HG03469 (cell line): ENCODE measurements around the gene NRXN2.

Experiments
- ATAC-seq: cut with Tn5 transposase; IDR thresholded peaks from one replicate; pipeline ENCODE4 v1.9.1; 2021; ENCODE audit warnings: mild to moderate bottlenecking, moderate library complexity, moderate number of reproducible peaks; ENCODE audit not compliant: unreplicated experiment

NRXN2 gene

DNA sequence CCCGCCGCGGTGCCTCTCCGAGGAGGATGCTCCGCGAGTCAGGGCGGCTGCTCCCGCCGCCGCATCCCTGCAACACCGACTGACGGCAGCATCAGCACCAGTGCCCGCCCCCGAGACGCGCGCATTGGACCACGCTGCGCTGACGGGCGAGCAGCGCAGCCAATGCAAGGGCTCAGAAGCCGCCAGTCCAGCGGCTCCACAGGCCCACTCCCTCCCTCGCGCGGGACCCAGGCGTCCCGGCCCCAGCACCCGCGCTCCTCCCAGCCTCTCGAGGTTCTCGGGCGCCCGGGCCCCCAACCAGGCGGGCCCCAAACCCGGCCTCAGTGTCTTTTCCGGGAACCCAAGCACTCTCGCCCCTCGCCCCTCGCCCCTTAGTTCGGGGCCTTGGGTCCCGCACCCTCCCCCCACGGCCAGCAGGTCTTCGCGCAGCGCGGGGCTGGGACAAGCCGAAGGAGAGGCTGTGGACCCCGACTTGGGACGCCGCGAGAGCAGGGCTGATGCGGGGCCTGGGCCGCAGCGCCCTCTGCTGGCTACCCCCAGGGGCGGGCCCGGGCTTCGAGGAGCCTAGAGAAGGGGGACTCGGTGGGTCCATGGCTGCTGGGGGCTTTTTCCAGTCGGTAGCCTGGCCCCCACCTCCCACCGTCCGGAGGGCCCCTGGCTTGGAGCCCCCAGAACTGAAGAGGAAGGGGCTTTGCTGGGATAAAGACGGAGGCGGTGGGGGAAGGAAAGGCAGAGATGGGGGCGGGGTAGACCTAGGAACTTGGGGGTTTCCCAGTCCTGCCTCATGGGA lies at the start of gene NRXN2:
NRXN2 (minus strand) TSS at position 81 of the 790 bp plus-strand sequence. CDS start 9,498 bp downstream, outside the sequence.
- ATAC-seq, result no peak

DNA sequence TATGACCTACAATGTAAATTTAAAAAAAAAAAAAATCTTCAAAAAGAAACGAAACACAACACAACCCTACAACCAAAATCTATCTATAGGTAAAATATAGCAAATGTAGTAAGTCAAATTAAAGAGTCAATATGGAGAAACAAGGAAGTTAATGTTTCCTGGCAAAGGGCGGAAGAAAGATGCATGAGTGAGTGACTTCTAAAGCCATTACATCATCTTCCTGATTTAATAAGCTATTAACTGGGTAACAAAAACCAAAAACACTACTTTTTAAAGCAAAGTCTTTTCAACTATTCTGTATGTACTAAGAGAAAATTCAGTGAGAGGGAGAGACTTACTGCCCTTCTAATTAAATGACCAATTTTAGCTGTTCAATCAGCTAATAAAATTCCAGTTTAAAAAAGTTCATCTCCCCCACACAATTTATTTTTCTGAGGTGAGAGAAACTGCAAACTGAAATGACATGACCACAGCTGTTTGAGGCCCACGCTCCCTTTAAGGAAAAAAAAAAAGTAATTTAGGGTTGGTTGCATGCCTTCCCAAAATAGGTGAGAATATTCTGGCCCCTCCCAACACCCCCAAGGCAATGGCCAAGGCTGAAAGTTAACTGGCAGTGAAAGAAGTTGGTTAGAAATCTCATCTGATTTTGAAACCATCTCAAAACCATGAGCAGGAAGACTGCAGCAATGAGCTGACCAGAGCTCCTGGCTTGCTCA lies 49.5 kb upstream of the NRXN2 start:
- ATAC-seq, result no peak

DNA sequence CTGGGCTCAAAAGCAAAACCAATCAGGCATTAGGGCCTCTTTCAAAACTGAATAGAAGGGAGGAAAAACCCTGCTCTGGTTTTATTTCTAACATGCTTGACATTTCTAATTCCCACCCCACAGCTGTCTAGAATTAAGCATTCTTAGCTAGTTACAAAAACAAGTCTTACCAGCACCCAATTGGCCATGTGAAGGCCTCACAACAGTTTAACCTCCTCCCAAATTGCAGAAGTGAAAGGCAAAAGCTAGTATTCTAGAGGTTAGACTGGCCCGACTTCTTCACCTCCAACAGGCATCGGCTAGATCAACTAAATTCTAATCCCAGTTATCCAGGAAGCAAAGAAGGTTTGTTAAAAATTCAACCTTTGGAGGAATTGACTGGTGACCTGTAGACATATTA lies 48.9 kb upstream of the NRXN2 start:
- ATAC-seq, result no peak

GRCh38 chr11:64770120-64770519 lies 47.1 kb upstream of the NRXN2 start:
- no peak for ATAC-seq

- ATAC-seq, result no peak
Observed at GRCh38 chr11:64769283-64769682, 46.3 kb upstream of the NRXN2 start.

DNA sequence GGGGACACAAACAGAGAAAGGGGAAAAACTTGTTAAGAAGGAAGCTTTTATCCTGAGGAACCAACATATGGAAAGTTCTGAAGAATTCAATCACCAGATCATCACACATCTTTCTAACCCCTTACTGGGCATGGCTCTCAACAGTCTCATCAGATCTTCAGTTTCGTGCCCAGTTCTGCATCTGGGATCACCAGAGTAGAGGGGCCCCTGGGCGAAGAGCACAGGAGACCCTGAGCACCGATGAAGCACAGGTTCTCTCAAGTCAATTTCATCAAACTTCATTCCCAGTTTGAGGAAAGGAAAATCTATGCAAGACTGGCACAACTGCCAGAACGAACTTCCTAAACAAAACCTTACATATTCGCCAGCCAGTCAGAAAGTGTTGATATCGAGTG lies 45.3 kb upstream of the NRXN2 start:
- ATAC-seq, result no peak

DNA sequence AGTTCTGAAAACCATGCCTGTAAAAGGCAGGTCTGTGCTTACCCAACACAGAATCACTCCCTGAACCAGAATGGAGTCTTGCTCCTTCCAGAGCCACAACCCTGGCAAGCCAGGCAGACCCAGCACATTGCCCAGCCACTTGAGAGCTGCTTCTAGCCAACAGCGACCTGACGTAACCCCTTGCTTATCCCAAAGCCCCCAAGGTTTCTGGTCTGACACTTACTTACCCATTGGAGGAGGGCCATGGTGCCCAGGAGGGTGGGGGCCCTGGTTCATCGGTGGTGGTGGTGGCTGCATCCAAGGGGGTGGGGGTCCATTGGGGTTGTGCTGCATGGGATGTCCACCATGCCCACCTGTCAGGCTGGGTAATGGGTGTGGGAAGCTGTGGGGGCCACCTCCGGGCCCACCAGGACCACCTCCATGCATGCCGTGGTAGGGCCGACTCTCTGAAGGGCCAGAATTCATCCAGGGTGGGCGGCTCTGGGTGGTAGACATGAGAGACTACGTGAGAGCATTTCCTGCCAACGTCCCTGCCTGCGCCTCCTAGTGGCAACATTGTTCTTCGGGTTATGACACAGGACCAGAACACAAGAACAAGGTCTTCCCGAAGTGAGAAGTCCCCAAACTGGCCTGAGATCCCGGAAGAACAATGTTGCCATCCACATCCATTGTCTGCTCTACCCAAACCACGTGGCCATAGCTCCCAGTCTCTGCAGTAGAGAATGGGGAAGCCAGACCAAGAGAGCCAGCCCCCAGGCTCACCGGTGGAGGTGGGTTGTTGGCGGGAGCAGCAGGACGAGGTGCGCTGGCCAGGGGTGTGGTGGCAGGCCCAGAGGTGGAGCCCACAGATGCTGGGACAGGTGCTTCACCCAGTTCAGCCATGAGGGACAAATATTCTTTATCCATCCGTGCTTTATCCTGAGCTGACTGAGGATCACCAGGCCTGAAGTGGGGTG lies 44.6 kb upstream of the NRXN2 start:
- ATAC-seq, result no peak

- no peak for ATAC-seq
Observed at GRCh38 chr11:64766881-64767280, 43.9 kb upstream of the NRXN2 start.

GRCh38 chr11:64765851-64766665 lies 43.1 kb upstream of the NRXN2 start:
- no peak for ATAC-seq

DNA sequence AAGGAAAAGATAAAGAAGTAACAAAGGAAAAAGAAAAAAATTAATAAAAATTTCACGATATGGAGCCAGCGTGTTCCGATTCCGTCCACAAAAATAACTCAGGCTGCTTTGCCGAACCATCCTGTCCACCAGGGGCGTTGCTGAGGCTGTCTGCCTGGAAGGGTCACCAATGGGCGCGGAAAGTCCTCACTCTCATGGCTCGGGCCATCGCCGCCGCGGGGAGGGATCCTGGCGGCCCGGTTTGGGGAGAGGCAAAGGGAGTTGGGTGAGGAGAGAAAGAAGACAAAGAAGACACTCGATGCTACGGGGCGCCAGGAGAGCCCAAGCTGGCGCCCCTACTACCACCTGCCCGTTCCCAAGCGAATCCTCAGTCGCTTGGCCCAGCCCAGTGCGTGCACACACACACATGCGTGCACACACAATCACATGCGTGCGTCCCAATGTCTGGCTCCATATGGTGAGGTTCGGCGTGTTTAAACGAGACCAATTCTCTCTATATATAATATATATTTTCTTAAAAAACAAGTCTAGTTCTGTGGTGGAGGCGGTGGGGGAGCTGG lies 42.4 kb upstream of the NRXN2 start:
- ATAC-seq, result no peak

- ATAC-seq, result no peak
Observed at GRCh38 chr11:64764753-64765152, 41.8 kb upstream of the NRXN2 start.

DNA sequence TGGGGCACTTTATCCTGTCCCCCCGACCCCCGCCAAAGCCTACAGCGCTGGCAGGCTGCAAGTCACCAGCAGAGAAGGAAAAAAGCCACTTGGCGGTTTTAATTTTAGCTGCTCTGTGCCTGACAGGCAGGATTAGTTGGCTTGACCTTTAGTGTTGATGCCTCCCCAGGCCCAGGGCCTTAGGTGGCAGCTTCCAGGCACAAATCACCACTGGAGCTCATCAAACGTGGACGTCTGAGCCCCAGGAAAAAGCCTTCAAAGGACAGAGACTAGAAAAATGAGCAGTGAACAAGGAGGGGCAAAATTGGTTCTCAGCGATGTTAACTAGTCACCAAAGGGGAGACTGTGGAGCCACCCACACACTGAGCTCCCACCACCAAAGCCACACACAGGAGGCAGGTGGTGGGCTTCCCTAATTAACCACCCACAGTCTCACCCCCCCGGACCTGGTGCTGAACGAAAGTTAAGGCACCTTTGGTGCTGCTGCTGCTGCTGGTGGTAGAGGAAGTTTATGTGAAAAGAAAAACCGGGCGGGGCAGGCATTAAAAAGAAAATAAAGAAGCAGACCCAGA lies 41.1 kb upstream of the NRXN2 start:
- ATAC-seq, result no peak

DNA sequence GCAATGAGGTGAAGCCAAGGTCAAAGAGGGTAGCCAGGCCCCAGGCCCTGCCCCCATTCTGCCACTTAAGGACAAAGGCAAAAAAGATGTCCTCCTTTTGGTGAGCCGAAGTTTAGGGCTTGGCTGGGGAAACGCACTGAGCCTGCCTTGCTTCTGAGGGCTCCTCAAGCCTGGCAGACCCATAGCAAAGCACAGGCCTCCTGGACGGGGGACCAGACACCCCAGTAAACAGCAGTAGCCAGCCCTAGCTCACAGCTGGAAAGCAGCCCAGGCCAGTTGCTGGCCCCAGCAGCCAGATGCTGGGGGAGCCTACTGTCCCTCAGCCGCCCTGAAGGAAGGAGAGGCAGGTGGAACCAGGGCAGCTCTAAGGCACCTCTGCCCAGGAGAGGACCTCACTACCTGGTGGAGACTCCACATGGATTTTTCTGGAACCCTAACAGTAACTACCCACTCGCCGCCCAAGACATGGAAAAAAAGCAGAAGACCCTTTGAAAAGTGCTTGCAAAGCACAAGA lies 40.6 kb upstream of the NRXN2 start:
- no peak for ATAC-seq

GRCh38 chr11:64762674-64763525 lies 39.9 kb upstream of the NRXN2 start:
- no peak for ATAC-seq

DNA sequence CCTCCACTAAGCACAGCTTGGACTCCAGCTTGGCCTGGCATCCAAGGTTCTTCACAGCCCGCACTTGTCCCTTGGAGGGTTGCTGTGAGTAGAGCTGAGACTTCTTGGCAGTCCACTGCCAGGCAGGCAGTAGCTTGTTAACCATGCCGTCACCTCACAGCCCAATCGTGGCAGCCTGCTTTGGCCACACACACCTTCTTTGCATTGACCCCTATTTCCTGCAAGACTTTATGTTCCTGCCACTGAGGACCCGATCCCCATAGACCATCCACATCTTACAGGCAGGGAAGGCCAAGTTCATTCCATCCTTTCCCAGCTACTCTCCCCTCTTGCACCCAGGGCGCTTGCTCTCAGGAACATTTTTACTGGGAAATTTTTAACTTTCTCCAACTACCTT lies 39.3 kb upstream of the NRXN2 start:
- ATAC-seq, result no peak

DNA sequence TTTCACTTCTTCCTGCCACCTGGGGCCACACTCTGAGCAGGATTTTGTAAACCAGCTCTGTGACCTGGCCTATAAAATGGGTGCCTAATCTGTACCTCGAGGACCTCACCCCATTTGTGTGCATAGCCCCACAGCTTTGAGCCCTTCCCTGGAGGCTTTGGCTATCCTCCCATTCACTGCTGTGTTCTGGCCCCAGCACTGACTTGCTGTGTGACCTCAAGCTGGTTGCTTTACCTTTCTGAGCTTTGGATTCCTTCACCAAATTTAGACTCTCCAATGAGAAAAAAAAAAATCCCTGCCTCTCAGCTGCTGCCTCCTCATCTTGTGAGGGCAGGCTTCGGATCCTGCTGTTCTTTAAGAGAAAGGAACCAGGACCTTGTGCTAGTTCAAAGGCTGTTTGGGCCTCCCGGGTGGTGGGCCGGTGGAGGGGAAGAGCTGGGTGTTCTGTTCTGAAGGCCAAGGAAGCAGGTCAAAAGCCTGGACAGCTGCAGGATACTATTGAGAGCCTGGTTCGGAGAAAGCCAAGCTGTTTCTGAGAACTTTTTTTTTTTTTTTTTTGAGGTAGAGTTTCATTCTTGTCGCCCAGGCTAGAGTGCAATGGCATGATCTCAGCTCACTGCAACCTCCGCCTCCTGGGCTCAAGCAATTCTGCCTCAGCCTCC lies 37.9 kb upstream of the NRXN2 start:
- ATAC-seq, result no peak

DNA sequence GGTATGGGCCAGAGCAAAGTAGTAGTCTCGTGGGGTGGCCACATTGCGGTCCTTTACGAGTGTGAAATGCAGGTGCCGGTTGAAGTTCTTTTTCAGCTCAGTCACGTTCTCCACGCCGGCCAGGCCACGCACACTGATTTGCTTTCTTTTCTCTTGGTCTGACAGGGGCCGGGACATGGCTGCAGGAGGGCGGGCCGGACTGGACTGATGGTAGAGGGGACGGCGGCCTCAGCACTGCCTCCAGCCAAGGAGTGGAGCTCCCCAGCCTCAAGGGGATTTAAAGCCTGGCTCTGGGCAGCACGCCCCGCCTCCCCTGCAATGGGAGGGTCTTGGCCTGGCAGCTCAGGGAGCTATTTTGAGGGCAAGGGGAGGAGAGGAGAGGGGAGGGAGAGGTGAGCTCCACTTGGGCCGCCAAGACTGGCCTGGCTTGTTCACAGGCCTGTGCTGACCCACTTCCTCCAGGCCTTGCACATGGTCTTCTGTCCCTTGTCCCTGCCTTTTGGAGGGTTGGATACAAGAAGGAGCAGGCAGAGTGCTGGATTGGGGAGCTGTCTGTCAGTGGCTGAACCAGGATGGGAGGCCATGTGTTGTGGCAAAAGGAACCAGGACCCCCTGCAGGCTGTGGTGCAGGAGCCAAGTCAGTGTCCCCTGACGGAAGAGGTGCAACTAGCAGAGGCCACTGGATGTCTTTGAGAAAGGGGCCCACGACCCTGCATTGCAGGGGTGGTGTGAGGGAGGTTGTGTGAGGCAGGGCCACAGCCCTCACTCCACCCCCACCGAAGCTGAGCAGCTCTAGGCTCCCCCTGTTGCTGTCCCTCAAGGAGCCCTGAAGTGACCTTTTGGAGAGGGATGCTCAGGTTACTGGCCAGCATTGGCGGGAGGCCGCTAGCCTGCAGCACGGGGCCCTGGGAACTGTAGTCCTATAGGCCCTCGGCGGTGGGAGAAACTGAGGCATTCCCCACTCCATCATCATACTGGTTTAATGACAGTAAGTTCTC lies 37.0 kb upstream of the NRXN2 start, which contains the start of gene PYGM:
PYGM (minus strand) TSS at position 253 of the 998 bp plus-strand sequence; CDS start at position 177, 76 bp downstream.
- ATAC-seq, result no peak
